ENCODE results near the gene NCAM1. TPM values are rescaled to one million over a fixed set of nuclear protein-coding genes. Genes with fewer than 3 reads are reported as not detected.

NCAM1 gene
- total RNA-seq, 1 donor from 2014 or later: 3.3 TPM

- intact Hi-C loops (cut with DNase I): loop anchor here (1.0 to 10.0 kb wide), 5 partner anchors 218 to 1240 kb away; partner anchors contain the start of genes NKAPD1, PIH1D2, PTS and USP28
- TF ChIP-seq CTCF (IDR thresholded peaks at IDR 0.05): no peak
Measured at GRCh38 chr11:113314389-113315301, 353.4 kb downstream of the NCAM1 start, which contains the start of gene TTC12. Gene TTC12 (plus strand): TSS chr11:113314583. CDS start chr11:113316258, 1,675 bp downstream.

GRCh38 chr11:113315811-113316210 lies 354.6 kb downstream of the NCAM1 start:
- no peak for TF ChIP-seq CTCF (IDR thresholded peaks at IDR 0.05)
- DNase-seq (ENCODE audit: low spot score in 2 of 2): no peak
- H3K4me1 ChIP-seq: no peaks in the 10 kb centered on the region
- intact Hi-C loops (cut with DNase I): loop anchor here (5.0 to 10.0 kb wide), 2 partner anchors 1089 to 1241 kb away; partner anchors contain the start of genes NKAPD1, PIH1D2 and PTS
- no peak overlapping the region for H3K4me3 ChIP-seq
- H3K36me3 ChIP-seq: peaks cover 5 to 7% of the 10 kb centered on the region in 2 donors
- H3K27me3 ChIP-seq: no peaks in the 10 kb centered on the region
- no peaks in the 10 kb centered on the region for H3K9me3 ChIP-seq
- H3K27ac ChIP-seq: peak overlapping the region in 1 of 2 donors; percentile 93

More at GRCh38 chr11:113314389-113315301, 353.4 kb downstream of the NCAM1 start, which contains the start of gene TTC12:
- H3K36me3 ChIP-seq: peaks cover 0 to 5% of the 10 kb centered on the region in 2 donors
- no peaks in the 10 kb centered on the region for H3K9me3 ChIP-seq
- H3K27ac ChIP-seq: peak within 1 kb of the TSS; percentile 81 to 93
- H3K4me3 ChIP-seq: peak within 1 kb of the TSS; percentile 66 to 72
- DNase-seq (ENCODE audit: low spot score in 2 of 2): peak; percentile 65 to 95
- no peaks in the 10 kb centered on the region for H3K27me3 ChIP-seq
- no peaks in the 10 kb centered on the region for H3K4me1 ChIP-seq

GRCh38 chr11:113316256-113316655 lies 355.0 kb downstream of the NCAM1 start:
- H3K27me3 ChIP-seq: no peaks in the 10 kb centered on the region
- H3K4me3 ChIP-seq: no peak overlapping the region
- H3K36me3 ChIP-seq: peaks cover 5 to 7% of the 10 kb centered on the region in 2 donors
- H3K9me3 ChIP-seq: no peaks in the 10 kb centered on the region
- H3K27ac ChIP-seq: no peak overlapping the region
- DNase-seq (ENCODE audit: low spot score in 2 of 2): no peak
- intact Hi-C loops (cut with DNase I): loop anchor here (5.0 to 10.0 kb wide), 2 partner anchors 1089 to 1241 kb away; partner anchors contain the start of genes NKAPD1, PIH1D2 and PTS
- TF ChIP-seq CTCF (IDR thresholded peaks at IDR 0.05): no peak
- H3K4me1 ChIP-seq: no peaks in the 10 kb centered on the region

- intact Hi-C loops (cut with DNase I): loop anchor here (5.0 to 10.0 kb wide), 2 partner anchors 1090 to 1243 kb away; partner anchors contain the start of genes NKAPD1, PIH1D2 and PTS
- no peaks in the 10 kb centered on the region for H3K4me1 ChIP-seq
- H3K36me3 ChIP-seq: peaks cover 5 to 7% of the 10 kb centered on the region in 2 donors
- no peaks in the 10 kb centered on the region for H3K9me3 ChIP-seq
- no peak for TF ChIP-seq CTCF (IDR thresholded peaks at IDR 0.05)
- no peak overlapping the region for H3K27ac ChIP-seq
- H3K27me3 ChIP-seq: no peaks in the 10 kb centered on the region
- DNase-seq (ENCODE audit: low spot score in 2 of 2): no peak
- no peak overlapping the region for H3K4me3 ChIP-seq
Measured at GRCh38 chr11:113317339-113317738, 356.1 kb downstream of the NCAM1 start.

GRCh38 chr11:113319085-113319484 lies 357.9 kb downstream of the NCAM1 start:
- no peaks in the 10 kb centered on the region for H3K27me3 ChIP-seq
- no peak for TF ChIP-seq CTCF (IDR thresholded peaks at IDR 0.05)
- intact Hi-C loops (cut with DNase I): loop anchor here (5.0 to 10.0 kb wide), 2 partner anchors 1092 to 1244 kb away; partner anchors contain the start of genes NKAPD1, PIH1D2 and PTS
- no peak overlapping the region for H3K4me3 ChIP-seq
- H3K27ac ChIP-seq: no peak overlapping the region
- DNase-seq (ENCODE audit: low spot score in 2 of 2): no peak
- peaks cover 10 to 18% of the 10 kb centered on the region in 2 donors for H3K36me3 ChIP-seq
- H3K4me1 ChIP-seq: no peaks in the 10 kb centered on the region
- H3K9me3 ChIP-seq: no peaks in the 10 kb centered on the region

All from ascending aorta (tissue), 2 donors.